NCI-H1417 treated with DMSO at 0.1 percent for 48 hours (cell line): ENCODE measurements around the gene TAPT1.
"Not testable (repeated sequence)": the region's sequence is repeated elsewhere in the genome, so short reads cannot be mapped to it uniquely, and the experiment has no call there.

Experiments used
- DNase-seq: peaks from one replicate; lab custom pipeline; 2025; lab: John Stamatoyannopoulos, UW

TAPT1 gene

DNA sequence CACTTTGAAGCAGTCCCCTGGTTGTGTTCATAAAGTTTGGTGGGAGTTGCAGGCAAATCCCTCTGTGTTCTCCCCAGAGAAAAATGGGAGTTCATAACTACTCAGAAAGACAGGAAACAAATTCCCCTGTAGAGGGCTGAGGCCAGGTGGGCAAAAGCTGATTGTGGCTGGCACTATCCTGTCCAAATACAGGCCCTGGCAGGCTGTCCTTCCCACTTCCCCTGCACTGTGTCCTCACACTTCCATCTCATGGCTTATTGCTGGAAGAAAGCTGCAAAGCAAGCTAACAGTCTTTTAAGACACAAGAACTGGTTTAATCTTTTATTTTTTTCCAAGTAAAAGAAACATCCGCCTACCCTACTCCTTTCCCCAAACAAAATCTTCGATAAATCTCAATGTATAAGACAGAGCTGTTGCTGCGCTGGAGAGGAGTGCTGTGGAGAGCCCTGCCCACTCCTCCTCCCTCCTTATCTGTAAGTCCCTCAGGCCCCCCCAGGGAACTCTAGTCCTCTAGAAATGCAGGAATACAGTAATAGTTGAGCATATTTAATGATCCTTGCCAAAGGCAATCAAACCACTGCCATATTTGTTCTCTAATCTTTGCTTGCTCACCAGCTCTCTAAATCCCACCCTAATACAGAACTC is 14.0 kb downstream of the TAPT1 start:
- no peak for DNase-seq

DNA sequence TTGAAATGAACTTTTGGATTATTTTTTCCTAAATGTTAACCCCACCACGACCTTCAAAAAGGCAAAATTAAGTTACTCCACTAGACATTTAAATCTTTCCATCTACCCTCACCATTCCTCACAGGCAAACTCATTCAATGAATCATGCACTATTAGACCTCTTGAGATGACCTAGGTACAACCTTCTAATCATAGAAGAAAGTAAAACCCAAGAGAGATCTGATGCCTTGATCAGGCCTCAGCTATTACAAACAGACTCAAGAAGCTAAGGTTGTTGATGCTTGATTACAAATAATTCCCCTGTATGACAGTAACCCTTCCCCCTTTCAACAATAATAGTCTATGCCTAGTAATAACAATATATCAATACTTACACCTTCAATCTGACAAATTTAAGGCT is 18.9 kb downstream of the TAPT1 start:
- no peak for DNase-seq

DNA sequence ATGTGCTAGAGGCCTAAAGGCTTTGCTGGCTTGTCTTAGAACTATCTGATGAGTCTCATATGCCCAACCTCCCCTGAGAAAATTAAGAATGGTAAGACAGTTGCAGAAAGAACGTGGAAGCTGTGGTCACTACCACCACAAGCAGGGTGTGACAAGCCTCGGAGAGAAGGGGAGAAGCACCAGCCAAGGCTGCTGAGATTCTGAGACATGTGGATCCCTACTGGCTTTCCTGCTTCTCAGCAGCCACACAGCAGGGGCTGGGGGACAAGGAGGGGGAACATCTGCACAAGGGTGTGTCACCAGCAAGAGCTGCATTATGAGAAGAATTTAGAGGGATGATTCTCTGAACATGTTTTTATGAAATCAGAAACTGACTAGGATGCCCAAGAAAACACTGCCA is 19.4 kb downstream of the TAPT1 start:
- no peak for DNase-seq

DNA sequence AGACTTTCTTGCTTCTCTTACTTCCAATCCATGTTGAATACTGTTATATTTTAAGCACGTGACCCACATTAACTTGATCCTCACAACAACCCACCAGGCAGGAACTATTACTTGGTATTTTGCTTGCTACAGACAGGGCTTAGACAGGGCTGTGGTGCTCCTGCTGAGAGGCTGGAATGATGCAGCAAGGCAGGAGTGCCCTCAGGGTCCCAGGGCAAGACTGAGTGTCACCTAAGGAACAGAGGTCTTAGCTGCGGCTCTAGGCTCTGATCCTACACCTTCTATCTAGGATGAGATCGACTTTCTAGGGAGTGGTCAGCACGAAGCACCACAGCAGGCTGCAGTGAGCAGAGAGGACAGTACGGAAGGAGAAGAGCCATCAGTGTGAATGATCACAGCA is 20.0 kb downstream of the TAPT1 start:
- no peak for DNase-seq

DNA sequence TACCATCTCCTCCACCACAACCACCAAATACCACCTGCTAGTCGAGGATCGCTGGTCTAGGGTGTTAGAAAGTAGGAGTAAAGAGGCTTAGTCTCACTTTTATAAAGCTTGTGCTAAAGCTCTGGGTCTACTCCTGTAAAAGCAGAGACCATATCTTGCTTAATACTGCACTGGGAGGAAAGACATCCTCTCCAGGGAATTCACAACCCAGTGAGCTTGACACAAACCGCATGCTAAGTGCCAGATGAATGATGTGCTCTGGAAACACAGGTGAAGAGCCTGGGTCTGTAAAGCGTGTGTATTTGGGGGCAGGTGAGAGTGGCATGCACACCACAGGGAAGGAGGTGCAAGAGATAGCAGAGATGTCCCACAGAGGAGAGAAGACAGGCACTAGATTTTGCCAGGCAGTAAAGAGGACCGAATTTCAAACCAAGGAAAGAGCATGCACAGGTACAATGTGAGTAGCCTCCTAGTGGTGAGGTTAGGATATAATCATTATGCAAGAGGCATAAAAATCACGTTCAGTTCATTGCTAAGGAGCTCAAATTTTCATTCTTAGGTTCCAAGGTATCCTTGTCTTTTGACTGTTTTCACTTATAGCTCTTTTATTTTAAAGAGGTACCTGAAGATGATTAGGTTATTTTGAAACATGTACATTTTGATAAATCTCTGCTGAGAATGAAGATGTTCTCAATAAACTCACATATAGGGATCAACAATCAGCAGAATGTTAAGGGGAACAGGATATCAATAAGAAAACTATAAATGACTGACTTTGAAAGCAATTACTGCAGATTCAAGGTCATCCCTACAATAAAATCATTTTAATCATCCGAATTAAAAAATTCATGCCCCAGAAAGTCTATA is 20.7 kb downstream of the TAPT1 start:
- no peak for DNase-seq

DNA sequence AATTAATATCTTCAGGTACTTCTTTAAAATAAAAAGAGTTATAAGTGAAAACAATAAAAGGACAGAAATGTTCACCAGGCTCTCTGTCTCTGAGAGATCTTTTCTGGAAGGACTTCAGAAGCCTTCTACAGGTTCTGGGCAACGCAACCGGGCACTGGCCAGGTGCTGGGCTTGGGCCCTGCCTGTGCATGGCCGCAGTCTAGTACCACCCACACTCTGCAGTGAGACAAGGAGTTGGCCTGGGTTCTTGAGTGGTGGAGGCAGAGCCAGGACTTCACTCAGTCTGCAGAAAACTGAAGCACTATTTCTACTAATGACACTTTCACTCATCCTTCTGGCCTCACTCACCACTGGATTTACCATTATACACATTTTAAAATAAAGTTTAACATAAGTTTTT is 21.8 kb downstream of the TAPT1 start:
- no peak for DNase-seq

DNA sequence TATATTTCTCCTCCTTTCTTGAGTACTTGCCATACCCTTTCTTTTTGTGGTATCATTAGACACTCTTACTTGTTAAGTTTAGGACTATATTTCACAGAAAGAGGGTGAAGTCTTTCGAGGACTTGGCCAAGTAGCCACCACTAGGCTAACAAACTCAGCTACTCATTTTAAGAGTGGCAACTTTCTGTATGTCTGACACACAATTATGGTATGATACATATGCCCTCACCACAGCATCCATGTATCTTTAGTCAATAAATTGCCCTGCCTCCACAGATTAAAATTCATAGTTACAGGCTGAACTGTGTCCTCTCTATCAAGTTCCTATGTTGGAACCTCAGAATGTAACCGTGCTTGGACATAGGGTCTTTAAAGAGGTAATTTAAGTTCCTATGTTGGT is 23.2 kb downstream of the TAPT1 start:
- no peak for DNase-seq

DNA sequence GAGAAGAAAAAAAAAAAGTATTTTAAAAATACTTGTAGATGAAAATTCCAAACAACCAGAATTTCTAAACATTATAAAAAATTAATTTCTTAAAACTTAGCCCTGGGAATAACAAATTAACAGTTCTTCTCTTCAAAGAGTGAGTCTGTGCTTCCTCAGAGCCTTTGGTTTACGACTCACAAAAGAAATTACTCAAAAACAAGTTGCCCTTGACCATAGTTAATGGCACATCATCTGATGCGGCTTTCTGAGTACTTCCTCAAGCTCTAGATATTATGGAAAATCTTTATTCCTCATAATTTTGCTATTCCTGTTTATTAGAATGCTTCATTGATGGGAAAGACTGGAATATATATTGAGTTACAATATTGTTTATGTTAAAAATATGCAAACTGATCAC is 23.7 kb downstream of the TAPT1 start:
- no peak for DNase-seq

DNA sequence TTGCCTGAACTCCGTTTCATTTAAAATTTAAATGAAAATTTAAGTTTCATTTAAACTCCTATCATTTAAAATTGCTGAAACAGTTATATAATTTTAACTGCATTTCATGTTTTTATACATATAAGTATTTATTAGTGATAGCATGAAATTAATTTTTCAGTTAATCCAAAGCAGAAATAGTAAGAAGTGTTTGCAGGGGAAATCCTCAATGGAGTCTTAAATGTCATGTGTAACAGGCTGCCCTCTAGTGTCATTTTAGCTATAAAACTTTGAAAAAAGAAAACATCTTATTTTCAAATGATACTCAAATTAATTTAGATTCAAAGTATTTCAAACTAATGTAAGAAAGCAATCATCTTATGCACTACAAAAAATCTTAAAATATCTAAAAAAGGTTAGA is 27.2 kb downstream of the TAPT1 start:
- no peak for DNase-seq

DNA sequence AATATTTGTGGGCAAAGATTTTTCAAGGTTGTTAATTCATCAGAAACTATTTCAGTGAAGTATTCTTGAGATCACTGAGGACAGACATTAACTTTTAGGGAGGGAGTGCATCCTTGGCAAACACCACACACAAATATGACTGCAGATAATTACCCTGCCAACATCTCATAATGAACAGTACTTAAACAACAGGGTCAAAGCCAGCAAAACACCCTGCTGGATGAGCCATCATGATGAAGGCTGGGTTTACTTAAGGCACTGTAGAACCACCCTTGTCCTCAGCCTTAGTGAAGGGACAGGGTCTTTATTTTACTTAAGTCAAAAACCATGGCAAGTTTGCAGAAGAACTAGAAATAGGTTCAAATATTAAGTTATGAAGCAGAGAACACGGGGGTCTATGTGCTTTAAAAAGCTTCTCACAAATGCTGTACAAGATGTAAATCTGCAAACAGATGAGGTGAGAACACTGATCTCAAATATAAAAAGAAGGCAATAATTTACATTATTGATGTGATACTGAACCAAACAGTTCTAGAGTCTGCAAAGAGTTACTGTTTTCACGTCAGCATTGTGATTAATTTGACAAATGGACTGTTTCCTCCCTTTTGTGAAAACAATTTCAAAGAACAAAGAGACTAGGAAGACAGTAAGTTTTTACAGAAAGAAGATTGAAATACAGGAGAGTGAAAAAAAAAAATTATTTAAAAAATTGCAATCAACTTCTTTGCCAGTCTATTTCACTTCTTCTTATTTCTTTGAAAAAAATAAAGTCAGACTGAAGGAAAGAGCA is 28.2 kb downstream of the TAPT1 start:
- DNase-seq: no peak

DNA sequence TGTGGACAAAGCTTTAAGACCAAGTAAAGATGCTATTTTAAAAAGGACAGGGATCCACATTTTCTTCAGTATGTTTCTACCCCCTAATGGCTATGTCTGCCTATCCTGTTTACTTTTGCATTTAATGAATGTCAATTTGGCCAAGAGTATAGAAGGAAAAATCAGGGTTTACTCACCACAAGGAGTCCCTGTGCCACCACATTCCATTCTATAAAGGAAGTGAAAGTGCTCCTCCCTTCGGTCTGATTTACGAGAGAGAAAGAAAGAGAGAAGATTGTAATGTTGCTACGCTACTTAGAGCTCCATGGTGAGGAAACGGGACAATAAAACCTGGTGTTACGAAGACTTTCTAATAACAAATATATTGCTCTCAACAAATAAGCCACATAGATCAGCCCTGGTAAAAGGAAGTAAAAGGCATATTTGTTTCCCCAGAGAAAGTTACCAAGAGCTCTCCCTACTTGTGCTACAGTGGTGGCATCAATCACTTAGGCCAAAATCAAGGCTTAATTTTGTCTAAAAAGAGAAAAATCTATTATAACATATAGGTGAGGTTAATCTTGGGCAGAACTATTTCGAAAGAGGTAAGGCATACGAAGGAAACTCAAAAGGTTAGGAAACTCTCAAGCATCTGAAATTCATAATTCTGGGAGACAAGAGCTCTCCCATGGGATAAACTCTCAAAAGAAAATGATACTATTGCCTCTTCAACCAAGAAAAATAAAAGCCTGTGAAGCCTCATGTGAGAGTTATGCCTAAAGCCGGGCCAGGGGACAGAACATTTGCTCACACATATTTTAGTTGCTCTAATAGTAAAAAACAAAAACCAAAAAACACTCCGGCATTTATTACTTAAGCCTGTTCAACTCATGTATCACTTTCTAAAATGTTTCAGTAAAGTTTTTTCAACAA is 29.5 kb downstream of the TAPT1 start:
- no peak for DNase-seq

DNA sequence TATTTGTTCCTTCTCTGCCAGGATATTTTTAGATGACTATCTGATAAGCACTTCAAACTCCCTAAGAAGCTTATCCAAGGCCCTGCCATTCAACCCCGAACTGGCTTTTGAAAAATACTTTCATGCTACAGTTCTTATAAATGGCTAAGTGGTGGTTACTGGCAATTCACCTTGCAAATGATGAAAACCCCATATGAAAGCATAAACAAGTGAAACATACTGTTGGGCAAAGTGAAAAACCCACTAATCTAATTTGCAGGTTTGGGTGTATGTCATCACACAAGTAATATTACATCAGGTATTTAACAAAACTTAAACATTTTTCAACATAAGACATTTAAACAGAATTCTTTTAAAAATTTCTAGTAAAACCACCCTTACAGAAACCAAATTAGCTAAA is 31.1 kb downstream of the TAPT1 start:
- DNase-seq: no peak

DNA sequence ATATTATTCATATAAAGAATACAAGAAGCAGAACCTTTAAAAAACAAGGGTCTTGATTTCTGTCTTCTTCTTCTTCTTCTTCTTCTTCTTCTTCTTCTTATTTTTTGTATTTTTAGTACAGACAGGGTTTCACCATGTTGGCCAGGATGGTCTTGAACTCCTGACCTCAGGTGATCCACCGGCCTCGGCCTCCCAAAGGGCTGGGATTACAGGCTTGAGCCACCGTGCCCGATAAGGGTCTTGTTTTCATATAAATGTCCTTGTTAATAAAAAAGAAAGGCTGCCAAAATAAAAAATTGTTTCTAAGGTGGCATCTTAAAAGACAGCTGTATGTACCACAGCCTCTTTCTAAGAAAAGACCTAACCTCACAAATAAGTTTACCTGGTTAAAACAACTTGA is 31.5 kb downstream of the TAPT1 start:
- not testable (repeated sequence) for DNase-seq

DNA sequence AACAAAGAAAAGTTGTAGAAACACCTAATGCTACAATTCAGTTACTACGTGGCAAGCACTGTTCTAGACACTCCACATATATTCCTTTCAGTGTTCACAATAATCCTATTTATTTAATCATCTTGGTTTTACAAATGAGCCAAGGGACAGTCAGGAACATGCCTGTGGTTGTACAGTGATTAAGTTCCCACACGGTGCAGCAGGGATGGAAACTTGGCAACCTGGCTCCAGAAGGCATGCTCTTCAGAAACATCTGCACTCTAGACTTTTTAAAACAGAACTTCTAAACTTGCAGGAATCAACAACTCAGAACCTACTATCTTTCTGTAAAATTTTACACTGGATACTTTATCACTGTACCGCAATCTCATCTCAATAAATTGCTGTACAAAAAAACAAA is 32.1 kb downstream of the TAPT1 start:
- DNase-seq: no peak

DNA sequence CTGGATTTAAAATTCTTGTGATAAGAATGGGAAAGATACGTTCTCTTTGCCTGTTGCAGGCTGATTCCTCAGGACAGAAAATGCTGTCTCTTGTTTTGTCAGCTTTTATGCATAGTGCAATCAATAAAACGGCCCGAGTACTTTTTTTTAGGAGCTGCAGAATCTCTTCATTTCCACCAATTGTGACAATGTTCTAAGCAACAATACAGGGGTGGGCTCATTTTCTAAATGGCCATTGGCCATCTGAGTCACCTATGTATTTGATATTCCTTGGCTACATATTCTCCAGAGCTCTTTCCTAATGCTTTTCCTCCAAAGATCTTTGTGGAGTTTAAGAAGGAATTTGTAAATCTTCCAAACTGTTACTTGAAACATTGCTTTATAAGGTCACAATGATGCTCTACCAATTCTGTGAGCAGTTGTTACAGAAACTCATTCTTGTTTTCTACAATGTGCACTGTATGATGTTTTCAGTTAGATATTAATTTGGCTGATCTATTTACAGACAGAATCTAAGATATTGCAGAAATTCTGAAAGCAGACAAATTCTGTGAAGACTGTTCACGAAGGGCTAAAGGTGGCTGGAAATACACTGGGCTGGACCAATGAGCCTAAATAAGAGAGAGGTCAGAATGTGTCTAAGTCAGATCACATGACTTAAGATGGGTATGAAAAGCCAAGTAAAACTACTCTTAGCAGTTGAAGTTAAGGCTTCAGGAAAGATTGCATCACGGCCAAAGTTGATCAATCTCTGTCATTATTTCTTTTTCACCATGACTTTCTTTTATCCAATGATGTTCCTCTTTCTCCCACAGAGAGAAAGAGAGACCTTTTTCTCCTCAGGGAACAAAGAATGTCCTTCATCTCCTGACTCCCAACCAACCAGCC is 33.4 kb downstream of the TAPT1 start:
- no peak for DNase-seq

DNA sequence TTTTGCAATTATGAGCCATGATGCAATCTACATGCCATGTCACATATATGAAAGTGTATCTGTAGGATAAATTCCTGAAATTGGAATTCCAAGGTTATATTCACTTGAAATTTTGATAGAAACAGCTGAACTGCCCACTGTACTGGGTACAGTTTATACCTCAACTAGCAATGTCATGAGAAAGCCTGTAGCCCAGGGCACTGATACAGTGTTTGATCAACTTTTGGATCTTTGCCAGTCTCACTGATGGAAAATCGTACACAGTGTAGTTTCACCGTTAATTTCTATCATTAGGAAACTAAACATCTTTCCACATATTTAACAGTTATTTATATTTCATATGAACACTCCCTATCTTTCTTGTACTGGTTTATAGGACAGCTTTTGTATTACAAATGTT is 34.2 kb downstream of the TAPT1 start:
- DNase-seq: no peak

DNA sequence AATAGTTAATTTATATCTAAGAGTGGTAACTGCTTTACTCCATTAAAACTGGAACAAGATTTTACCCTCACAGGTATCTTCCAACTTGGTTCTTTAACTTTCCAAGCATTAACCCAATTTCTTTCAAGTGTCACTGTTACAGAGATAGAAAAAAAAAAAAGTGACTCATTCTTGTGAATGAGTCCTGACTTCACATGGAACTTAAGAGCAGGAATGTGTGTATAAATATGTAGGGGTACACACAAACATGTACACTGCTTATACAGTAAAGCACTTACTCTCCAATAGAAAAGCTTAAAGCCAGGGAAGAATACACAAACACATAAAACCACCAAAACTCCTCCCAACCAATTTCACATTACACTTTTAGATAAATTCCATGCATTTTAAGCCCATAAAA is 38.8 kb downstream of the TAPT1 start:
- no peak for DNase-seq

DNA sequence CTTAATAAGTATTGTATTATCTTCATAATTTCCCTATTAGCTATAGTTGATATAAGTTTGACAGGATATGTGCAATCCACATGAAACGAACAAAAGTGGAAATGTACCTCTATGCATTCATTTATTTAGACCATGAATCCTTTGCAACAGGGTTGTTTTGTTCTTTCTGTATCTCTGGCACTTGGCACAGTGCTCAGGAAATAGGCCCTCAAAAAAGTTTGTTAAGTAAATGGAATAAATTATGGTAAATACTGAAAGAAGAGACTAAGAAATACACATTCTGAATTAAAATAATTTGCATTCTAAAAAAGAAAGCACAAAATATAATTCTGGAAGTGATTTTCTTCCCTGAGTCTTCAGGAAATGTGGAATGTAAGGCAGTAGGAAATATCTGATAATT is 39.3 kb downstream of the TAPT1 start:
- no peak for DNase-seq

DNA sequence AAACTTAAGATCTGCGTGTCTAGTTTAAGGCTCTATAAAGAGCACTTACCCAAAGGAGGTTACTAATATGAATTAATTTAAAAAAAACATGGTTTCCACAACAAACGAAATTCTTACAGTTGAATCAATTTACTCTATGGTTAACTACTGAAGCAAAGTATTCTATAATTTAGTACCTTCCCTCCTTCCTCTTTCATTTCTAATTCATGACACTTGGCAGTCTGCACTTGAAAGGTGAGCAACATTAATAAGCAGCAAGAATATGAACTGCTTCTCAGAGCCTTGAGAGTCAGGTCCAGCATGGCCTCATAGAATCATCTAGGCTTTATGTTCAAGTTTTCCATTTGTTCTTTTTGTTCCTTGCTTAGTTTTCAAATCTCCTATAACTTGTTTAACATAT is 42.7 kb downstream of the TAPT1 start:
- no peak for DNase-seq

DNA sequence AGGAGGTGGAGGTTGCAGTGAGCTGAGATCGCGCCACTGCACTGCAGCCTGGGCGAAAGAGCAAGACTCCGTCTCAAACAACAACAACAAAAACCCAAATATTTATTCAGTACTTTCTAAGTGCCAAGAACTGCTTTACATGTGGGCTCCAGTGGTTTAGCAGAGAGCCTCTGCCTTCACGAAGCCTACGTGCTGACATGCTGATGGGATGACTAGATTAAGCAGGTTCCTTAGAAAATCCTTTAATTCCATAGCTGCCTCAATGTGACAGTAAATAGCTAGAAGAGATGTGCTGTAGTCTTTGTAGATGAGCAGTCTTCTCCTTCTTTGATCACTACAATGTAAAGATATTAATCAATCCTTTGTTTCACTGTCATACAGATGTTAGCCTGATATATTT is 49.6 kb downstream of the TAPT1 start:
- no peak for DNase-seq

DNA sequence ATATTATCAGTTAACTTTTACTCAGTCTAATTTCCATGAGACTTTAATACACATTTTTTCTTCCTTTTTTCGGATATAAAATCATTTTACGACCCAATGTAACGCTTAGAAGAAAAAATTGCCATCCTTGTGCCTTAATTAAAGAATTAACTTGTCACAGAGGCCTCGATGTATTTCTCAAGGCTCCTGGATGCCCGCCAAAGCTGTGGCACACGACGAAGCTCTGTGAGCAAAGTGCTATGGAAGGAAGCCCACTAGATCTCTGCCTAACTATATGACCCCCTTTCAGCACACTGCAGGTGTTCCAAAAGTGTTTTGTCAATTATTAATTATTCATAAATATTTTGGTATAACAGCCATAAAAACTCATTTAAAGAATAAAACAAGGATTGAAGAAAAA is 54.4 kb downstream of the TAPT1 start:
- DNase-seq: no peak
